Fibroblast of mammary gland (primary cell): ENCODE data around the gene UFD1.
A peak's percentile ranks its signal among the peaks of the same experiment; 100 is the strongest.

Source experiments
- DNase-seq: peaks from one replicate; pipeline ENCODE4 v3.0.0-alpha.2; 2010; ENCODE audit warnings: low read depth
- H3K4me3 ChIP-seq: 2 replicates; pipeline ENCODE4 v1.5.1; 2011; ENCODE audit warnings: low read depth, mild to moderate bottlenecking, low read length, moderate library complexity; ENCODE audit not compliant: control insufficient read depth
- TF ChIP-seq, protein P1 (sequence below): conservative IDR thresholded peaks from 2 replicates; pipeline ENCODE4 v1.5.1; 2011; ENCODE audit warnings: low read depth, low read length, inconsistent platforms; ENCODE audit not compliant: control insufficient read depth, insufficient read depth

The UFD1 gene

DNA sequence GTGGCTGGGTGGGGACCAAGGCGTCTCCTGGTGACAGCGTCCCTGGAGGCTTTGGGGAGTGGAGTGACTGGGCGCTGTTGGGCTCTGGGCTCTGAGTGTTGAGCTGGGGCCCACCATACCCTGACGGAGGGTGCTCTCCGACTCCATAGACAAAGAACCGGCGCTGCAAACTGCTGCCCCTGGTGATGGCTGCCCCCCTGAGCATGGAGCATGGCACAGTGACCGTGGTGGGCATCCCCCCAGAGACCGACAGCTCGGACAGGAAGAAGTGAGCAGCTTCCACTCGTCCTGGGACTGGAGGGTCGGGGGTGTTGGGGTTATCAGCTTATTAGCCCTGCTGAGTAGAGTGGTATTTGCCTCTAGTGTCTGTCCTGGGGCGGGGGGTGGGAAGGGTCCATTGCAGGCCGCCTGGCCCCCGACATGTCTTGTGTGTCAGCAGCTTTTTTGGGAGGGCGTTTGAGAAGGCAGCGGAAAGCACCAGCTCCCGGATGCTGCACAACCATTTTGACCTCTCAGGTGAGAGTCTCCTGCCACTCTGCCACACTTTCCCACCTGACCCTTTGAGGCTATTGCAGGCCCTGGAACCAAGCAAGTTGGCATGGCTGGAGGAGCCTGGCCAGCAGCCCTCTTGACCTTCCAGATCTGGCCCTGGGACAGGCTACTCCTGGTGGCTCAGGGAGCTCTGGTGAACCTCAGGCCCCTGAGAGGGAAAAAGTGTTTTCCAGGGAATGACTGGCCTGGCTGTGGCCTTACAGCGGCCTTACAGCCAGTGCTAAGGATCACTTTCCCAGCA, 37.6 kb upstream of the UFD1 start:
- no peak overlapping the region for H3K4me3 ChIP-seq
- no peak for DNase-seq
- TF ChIP-seq, protein P1, sequence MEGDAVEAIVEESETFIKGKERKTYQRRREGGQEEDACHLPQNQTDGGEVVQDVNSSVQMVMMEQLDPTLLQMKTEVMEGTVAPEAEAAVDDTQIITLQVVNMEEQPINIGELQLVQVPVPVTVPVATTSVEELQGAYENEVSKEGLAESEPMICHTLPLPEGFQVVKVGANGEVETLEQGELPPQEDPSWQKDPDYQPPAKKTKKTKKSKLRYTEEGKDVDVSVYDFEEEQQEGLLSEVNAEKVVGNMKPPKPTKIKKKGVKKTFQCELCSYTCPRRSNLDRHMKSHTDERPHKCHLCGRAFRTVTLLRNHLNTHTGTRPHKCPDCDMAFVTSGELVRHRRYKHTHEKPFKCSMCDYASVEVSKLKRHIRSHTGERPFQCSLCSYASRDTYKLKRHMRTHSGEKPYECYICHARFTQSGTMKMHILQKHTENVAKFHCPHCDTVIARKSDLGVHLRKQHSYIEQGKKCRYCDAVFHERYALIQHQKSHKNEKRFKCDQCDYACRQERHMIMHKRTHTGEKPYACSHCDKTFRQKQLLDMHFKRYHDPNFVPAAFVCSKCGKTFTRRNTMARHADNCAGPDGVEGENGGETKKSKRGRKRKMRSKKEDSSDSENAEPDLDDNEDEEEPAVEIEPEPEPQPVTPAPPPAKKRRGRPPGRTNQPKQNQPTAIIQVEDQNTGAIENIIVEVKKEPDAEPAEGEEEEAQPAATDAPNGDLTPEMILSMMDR, result no peak

DNA sequence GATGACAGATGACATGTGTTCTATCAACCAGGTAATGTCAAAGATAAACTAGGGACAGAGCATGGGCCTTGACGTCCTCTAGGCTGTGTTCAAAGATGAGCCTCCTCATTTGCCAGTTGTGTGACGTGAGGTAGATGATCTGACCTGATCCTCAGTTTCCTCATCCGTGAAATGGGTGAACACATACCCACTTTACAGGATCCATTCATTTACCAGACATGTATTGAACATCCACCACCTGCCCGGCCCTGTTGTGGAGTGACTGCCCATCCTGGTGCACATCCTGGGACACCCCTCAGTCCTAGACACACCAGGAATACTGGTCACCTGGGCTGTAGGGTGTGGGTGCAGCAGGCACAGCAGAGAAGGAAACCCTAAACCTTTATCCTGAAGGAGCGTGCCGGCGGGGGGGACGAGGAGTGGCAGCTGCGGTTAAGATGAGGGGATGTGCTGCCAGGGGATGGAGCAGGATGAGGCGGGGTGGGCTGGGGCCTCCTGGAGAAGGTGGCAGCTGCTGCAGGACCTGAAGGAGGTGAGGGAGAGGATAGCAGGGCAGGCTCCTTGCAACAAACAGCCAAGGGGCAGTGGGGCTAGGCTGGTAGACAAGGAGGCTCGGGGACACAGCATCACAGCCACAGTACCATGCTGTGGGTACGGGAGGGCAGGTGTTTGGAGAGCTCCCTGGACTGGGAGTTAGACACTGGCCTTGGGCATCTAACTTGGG, 36.8 kb upstream of the UFD1 start:
- H3K4me3 ChIP-seq, result no peak overlapping the region
- no peak for DNase-seq
- TF ChIP-seq, protein P1, result no peak

- no peak overlapping the region for H3K4me3 ChIP-seq
- TF ChIP-seq, protein P1, result no peak
- DNase-seq, result peak; percentile 15
These were observed 36.0 kb upstream of the UFD1 start for GRCh38 chr22:19514831-19515565.

DNA sequence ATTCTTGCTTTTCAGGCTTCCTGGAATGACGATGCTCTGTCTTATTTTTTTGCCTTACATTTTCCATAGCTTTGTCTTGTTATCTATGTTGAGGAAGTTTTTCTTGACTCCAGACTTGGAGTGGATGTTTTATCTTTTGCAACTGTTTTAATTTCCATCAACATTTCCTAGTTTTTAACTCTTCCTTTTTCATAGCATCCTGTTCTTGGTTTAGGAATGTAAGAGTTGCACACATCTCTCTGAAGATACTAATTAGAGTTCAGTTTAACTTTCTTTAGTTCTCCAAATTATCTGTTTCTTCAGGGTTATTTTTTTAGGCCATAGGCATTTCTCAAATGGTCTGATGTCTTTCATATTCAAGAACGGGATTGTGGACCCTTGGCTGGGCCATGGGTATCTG, 34.8 kb upstream of the UFD1 start:
- H3K4me3 ChIP-seq, result no peak overlapping the region
- no peak for DNase-seq
- TF ChIP-seq, protein P1, result no peak

DNA sequence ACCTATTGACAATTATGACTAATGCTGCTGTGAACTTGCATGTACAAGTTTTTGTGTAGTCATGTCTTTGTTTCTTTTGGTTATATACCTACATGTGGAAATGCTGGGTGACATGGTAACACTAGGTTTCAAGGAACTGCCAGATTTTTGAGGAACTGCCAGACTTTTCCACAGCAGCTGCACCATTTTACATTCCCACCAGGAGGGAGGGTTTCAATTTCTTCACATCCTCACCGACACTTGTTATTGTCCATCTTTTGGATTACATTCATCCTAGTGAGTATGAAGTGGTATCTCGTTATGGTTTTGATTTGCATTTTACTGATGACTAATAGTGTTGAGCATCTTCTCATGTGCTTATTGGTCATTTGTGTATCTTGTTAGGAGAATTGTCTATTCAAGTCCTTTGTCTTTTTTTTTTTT, 31.9 kb upstream of the UFD1 start:
- DNase-seq, result no peak
- H3K4me3 ChIP-seq, result no peak overlapping the region
- TF ChIP-seq, protein P1, result no peak

DNA sequence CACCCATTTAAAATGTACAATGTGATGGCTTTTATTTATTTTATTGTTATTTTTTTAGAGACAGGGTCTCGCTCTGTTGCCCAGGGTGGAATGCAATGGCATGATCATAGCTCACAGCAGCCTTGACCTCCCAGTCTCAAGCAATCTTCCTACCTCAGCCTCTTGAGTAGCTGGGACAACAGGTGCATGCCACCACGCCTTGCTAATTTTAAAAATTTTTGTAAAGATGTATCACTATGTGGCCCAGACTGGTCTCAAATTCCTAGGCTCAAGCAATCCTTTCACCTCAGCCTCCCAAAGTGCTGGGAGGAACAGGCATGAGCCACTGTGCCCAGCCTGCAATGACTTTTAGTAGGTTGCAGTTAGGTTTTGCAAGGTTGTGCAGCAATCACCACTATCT, 30.9 kb upstream of the UFD1 start:
- H3K4me3 ChIP-seq, result no peak overlapping the region
- TF ChIP-seq, protein P1, result no peak
- DNase-seq, result no peak
